ENCODE data around the gene SECTM1. TPM values are rescaled to one million over a fixed set of nuclear protein-coding genes. Genes with fewer than 3 reads are reported as not detected.

Gene SECTM1
- total RNA-seq, 1 donor from 2014 or later, result 1.1 TPM

- DNase-seq (ENCODE audit: extremely low read depth, low read depth, low spot score), result no peak
These were observed 50.3 kb downstream of the SECTM1 start for GRCh38 chr17:82283208-82283749.

- no peak for DNase-seq (ENCODE audit: extremely low read depth, low read depth, low spot score)
These were observed 51.0 kb downstream of the SECTM1 start for GRCh38 chr17:82282239-82283207.

- no peak for DNase-seq (ENCODE audit: extremely low read depth, low read depth, low spot score)
These were observed 51.9 kb downstream of the SECTM1 start for GRCh38 chr17:82281502-82282238.

- DNase-seq (ENCODE audit: extremely low read depth, low read depth, low spot score), result no peak
These were observed 52.5 kb downstream of the SECTM1 start for GRCh38 chr17:82281076-82281475.

- DNase-seq (ENCODE audit: extremely low read depth, low read depth, low spot score), result no peak
These were observed 53.0 kb downstream of the SECTM1 start for GRCh38 chr17:82280537-82280936.

GRCh38 chr17:82278786-82279391, 54.7 kb downstream of the SECTM1 start:
- DNase-seq (ENCODE audit: extremely low read depth, low read depth, low spot score), result no peak

- DNase-seq (ENCODE audit: extremely low read depth, low read depth, low spot score), result no peak
These were observed 55.3 kb downstream of the SECTM1 start for GRCh38 chr17:82278308-82278707.

- DNase-seq (ENCODE audit: extremely low read depth, low read depth, low spot score), result no peak
These were observed 55.7 kb downstream of the SECTM1 start for GRCh38 chr17:82277851-82278250.

GRCh38 chr17:82276938-82277337, 56.6 kb downstream of the SECTM1 start:
- no peak for DNase-seq (ENCODE audit: extremely low read depth, low read depth, low spot score)

- DNase-seq (ENCODE audit: extremely low read depth, low read depth, low spot score), result no peak
These were observed 58.2 kb downstream of the SECTM1 start for GRCh38 chr17:82275326-82275725.

- no peak for DNase-seq (ENCODE audit: extremely low read depth, low read depth, low spot score)
These were observed 59.2 kb downstream of the SECTM1 start for GRCh38 chr17:82274134-82275020.

GRCh38 chr17:82273327-82274133, 60.0 kb downstream of the SECTM1 start, which contains the start of gene CSNK1D:
Gene CSNK1D, minus strand, starts transcription at chr17:82273700. Its CDS starts 319 bp downstream, at chr17:82273381.
- no peak for DNase-seq (ENCODE audit: extremely low read depth, low read depth, low spot score)

- no peak for DNase-seq (ENCODE audit: extremely low read depth, low read depth, low spot score)
These were observed 60.9 kb downstream of the SECTM1 start for GRCh38 chr17:82272495-82273326.

- DNase-seq (ENCODE audit: extremely low read depth, low read depth, low spot score), result no peak
These were observed 62.2 kb downstream of the SECTM1 start for GRCh38 chr17:82271401-82271800.
